SJCRH30 (cell line): ENCODE data around the gene DLST. TPM values are rescaled to one million over a fixed set of nuclear protein-coding genes. Genes with fewer than 3 reads are reported as not detected.

Source experiments
- DNase-seq, 2 experiments: peaks; one replicate each; pipeline ENCODE4 v3.0.0-alpha.2; 2015 to 2020
- H3K27ac ChIP-seq: fragments of 250-450 bp; sonication (Bioruptor Pico); 2 replicates; pipeline ENCODE4 v1.5.1; 2020; ENCODE audit warnings: mild to moderate bottlenecking, moderate library complexity
- H3K27me3 ChIP-seq: fragments of 250-450 bp; sonication (Bioruptor Pico); 2 replicates; pipeline ENCODE4 v1.5.1; 2020; ENCODE audit warnings: mild to moderate bottlenecking, moderate library complexity
- H3K36me3 ChIP-seq: fragments of 250-450 bp; sonication (Bioruptor Pico); 2 replicates; pipeline ENCODE4 v1.5.1; 2020; ENCODE audit warnings: mild to moderate bottlenecking, moderate library complexity
- H3K4me1 ChIP-seq: fragments of 250-450 bp; sonication (Bioruptor Pico); 2 replicates; pipeline ENCODE4 v1.5.1; 2020; ENCODE audit warnings: mild to moderate bottlenecking, moderate library complexity
- H3K4me3 ChIP-seq: fragments of 250-450 bp; sonication (Bioruptor Pico); 2 replicates; pipeline ENCODE4 v1.5.1; 2020; ENCODE audit warnings: mild to moderate bottlenecking, moderate library complexity
- H3K9me3 ChIP-seq: fragments of 250-450 bp; sonication (Bioruptor Pico); replicated peaks from 2 replicates; pipeline ENCODE4 v1.5.1; 2020; ENCODE audit warnings: mild to moderate bottlenecking, moderate library complexity
- total RNA-seq: library from RNA; depleted of rRNA; stranded (reverse); fragments of >200 nt; shearing (Covaris generic); gene quantifications from 2 replicates; pipeline ENCODE4 v1.2.3, GENCODE V29; 2014

The DLST gene
- total RNA-seq, 1 experiment from 2014 or later, result 49.8 TPM

DNA sequence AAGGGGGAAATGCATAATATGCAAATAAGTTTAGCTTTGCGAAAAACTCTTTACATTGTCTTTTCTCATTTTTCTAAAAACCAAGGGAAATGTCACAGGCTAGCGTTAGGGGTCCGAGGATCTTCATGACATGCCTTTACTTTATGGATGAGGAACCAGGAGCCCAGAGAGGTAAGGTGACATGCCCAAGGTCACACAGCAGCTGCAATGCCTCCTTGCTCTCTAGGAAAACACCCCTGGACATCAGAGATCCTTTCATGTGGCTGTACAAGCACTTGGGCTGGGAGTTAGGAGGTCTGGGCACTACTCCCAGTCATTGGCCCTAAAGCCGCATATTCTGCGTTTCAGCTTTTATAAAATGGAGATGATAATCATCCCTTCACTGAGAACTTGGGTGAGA lies 6.5 kb upstream of the DLST start:
- H3K27me3 ChIP-seq, result no peaks in the 10 kb centered on the region
- H3K27ac ChIP-seq, result no peak overlapping the region
- H3K4me1 ChIP-seq, result peaks cover 6% of the 10 kb centered on the region; the same call in 1 of the 2 replicates
- H3K4me3 ChIP-seq, result no peak overlapping the region
- H3K36me3 ChIP-seq, result no peaks in the 10 kb centered on the region
- no peak for DNase-seq
- H3K9me3 ChIP-seq, result no peaks in the 10 kb centered on the region

DNA sequence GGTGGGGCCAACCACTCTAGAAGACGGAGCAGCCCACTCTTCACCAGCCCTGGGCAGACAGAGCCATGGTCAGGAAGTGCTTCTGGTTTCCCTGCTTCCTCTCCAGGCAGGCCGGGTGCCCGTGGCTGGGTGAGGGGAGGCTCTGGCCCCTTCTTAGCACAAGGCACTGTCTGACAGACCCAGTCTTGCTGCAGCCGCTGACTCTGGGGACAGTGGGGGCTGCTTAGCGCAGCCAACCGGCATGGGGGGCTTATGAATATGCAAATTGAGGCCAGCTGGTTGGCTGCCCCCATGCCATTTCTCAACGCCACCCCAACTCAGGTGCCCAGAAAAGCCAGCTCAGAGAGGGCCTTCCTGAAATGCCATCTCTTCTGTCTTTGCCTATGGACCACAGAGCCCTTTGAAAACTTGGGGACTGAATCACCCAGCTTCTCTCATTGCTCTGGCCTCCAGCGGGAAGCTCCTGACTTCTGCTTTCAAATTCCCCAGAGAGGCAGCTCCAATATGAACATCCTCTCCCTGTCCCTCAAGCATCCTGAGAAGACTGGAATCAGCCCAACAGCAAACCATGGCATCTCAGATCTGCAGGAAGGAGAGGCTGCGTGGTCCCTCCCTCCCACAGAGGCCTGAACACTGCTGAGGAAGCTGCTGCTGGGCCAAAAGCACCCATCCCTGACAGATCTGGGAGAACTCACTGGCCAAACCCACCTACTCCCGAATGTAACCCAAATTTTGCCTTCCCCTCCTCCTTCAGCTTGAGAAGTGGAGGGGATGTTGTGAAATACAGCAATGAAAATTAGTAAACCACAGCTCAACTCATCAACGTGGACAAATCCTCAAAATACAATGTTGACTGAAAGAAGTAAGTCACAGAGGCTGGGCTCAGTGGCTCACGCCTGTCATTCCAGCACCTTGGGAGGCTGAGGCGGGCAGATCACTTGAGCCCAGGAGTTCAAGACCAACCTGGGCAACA lies 5.5 kb upstream of the DLST start, which contains the start of gene PROX2:
Gene PROX2, minus strand, starts transcription at position 205 of the 973 bp plus-strand sequence. CDS start 12,311 bp downstream, outside the sequence.
- H3K27me3 ChIP-seq, result no peaks in the 10 kb centered on the region

DNA sequence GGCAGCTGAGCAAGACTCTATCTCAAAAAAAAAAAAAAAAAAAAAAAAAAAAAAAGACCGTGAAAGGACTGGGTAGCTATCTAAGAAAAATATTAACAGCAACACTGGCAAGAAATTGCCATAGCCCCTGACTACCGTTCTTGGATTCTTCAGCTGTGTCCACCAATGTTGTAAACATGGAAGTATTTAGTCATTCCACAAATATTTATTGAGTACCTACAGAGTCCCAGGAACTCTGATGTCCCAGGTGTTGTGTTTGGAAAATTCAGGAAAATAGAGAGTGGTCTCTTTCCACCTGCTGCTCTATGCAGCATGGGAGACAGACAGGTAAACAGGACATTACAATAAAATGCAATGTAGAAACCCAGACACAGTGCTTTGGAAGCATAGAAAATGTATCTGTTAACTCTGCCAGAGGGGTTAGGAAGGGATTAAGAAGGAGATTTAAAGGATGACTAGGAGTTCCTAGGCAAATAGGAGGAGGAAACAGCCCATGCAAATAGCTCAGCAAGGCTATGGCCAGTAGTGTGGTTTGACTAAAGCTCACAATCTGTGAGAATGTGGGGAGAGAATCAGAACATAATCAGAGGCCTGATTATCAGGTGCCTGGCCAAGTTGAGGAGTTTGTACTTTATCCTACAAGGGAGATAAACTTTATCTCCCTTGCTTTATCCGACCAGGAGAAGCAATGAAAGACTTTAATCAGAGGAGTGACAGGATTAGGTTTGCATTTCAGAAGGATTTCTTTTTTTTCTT lies 2.1 kb upstream of the DLST start:
- Histone ChIP-seq H3K4me1 (peaks cover 6% of the 10 kb centered on the region), H3K27ac (no peak overlapping the region), H3K9me3 (no peaks in the 10 kb centered on the region), H3K27me3 (no peaks in the 10 kb centered on the region), H3K36me3 (peaks cover 1% of the 10 kb centered on the region; the same call in 1 of the 2 replicates), H3K4me3 (no peak overlapping the region)
- peak in 1 of 2 experiments; percentile 39 for DNase-seq

More for the DNA sequence above, 5.5 kb upstream of the DLST start, which contains the start of gene PROX2:
- no peak within 1 kb of the TSS for H3K27ac ChIP-seq
- peaks cover 6% of the 10 kb centered on the region; the same call in 1 of the 2 replicates for H3K4me1 ChIP-seq
- peak in 1 of 2 experiments; percentile 16 for DNase-seq
- no peaks in the 10 kb centered on the region for H3K36me3 ChIP-seq
- H3K9me3 ChIP-seq, result no peaks in the 10 kb centered on the region
- H3K4me3 ChIP-seq, result no peak within 1 kb of the TSS

DNA sequence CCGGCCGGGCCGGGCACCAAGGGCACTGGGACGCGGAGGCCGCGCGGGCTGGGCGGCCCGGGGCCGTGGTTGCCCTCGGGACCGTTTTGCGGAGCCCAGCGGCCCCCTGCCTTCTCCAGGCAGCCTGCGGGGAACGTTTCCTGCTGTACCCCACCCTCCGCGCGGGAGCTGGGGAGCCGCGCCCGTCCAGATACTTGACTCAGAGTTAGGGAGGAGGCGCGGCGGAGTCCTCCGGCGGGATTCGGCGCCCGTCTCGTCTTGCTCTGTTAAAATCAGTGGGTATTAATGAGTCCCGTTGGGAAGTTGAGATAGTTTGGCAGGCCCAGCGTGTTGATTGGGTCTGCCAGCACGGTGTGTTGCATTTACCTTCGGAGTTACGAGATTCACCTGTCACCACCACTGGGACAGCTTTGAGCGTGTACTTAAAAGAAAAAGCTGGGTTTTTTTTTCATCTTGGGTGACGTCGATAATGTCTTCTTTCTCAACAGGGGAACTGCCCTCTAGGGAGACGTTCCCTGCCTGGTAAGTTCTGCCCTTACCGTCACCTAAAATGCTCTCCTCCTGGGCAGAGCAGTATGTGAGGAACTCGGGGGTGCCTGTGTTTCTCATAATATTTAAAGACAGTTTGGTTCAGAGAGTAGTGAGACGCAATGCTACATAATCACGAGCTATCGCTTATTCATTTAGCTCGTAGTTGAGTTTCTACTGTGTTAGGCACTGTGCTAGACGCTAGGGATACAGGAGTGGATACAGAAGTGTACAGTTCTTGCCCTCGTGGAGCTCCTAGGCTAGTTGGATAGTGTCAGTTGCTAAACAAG lies 596 bp downstream of the DLST start:
- Histone ChIP-seq H3K27ac (peak overlapping the region; percentile 57), H3K27me3 (no peaks in the 10 kb centered on the region), H3K36me3 (peaks cover 11% of the 10 kb centered on the region), H3K9me3 (no peaks in the 10 kb centered on the region), H3K4me1 (peaks cover 8% of the 10 kb centered on the region), H3K4me3 (peak overlapping the region; percentile 78)
- peak in 1 of 2 experiments; percentile 41 for DNase-seq

DNA sequence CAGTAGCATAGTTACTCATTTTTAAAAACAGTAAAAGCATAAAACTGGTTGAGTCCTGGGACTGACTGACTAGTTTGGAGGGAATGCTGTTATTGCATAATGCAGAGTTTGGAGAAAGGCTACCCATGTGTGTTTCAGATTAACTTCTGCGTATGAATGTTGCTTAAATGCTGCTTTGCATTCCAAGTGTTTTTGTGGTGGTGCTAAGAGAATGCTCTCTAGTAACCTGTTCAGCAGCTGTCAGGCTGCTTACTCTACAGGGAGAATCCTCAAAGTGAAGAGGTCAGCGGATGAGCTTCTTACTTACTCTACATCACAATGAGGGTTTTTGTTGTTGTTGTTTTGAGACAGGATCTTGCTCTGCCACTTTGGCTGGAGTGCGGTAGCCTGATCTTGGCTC lies 4.3 kb downstream of the DLST start:
- Histone ChIP-seq H3K27ac (no peak overlapping the region), H3K4me3 (no peak overlapping the region), H3K27me3 (no peaks in the 10 kb centered on the region), H3K4me1 (peaks cover 2% of the 10 kb centered on the region; the same call in 1 of the 2 replicates), H3K9me3 (no peaks in the 10 kb centered on the region), H3K36me3 (peaks cover 30% of the 10 kb centered on the region)
- DNase-seq, result no peak

DNA sequence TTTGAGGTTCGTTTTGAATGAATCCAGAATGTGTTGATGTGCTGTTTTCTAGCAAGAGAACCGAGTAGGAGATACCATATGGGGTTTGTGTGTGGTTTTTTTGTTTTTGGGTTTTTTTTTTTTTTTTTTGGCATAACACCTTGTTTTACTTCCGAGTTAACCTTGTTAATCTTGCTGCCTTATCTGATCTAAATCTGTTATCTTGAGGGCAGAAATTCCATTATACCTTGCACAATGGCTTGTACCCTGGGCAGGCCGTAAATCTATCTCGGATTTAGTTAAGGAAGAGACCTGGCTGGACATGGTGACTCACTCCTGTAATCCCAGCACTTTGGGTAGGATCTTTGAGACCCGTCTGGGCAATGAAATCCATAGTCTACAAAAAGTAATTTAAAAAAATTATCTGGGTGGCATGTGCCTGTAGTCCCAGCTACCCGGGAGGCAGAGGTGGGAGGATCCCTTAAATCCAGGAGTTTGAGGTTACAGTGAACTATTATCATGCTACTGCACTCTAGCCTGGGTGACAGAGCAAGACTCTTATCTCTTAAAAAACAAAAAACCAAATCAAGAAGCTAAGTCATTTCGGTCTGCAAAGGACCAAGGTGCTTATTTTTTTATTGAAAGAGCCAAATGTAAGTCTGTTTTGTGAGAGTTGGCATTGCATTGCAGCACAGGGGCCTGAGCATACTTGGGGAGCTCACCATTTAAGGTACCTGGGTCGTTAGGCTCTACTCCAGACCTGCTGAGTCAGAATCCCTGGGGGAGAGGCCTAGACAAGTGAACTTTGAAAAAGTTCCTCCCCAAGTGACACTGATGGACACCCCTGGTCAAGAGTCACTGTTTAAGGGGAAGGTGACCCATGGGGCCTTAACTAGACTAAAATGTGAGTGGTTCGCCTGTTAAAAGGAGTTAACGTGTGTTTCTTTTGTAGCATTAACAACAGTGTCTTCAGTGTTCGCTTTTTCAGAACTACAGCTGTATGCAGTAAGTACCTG lies 6.7 kb downstream of the DLST start:
- no peaks in the 10 kb centered on the region for H3K9me3 ChIP-seq
- DNase-seq, result no peak
- H3K4me3 ChIP-seq, result no peak overlapping the region
- H3K4me1 ChIP-seq, result peaks cover 2% of the 10 kb centered on the region; the same call in 1 of the 2 replicates
- H3K27me3 ChIP-seq, result no peaks in the 10 kb centered on the region
- H3K36me3 ChIP-seq, result peaks cover 53% of the 10 kb centered on the region
- H3K27ac ChIP-seq, result no peak overlapping the region

DNA sequence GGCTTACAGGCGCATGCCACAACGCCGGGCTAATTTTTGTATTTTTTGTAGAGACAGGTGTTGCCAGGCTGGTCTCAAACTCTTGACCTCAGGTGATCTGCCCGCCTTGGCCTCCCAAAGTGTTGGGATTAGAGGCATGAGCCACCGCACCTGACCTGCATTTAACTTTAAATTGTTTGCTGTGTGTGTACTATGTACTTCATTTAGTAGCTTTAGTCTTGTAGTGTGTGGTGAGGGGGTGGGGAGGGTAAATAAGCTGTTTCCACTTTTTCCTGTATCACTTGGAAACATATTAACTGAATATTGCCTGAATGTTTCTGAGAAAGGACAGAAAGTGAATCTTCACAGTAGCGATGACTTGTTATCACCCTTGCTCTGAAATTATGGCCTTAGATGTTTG lies 8.5 kb downstream of the DLST start:
- Histone ChIP-seq H3K27me3 (no peaks in the 10 kb centered on the region), H3K36me3 (peaks cover 66% of the 10 kb centered on the region), H3K4me3 (no peak overlapping the region), H3K9me3 (no peaks in the 10 kb centered on the region), H3K4me1 (0 out of 2 replicates have a peak, but pooled peaks cover under 1% of the 10 kb centered on the region), H3K27ac (no peak overlapping the region)
- no peak for DNase-seq

DNA sequence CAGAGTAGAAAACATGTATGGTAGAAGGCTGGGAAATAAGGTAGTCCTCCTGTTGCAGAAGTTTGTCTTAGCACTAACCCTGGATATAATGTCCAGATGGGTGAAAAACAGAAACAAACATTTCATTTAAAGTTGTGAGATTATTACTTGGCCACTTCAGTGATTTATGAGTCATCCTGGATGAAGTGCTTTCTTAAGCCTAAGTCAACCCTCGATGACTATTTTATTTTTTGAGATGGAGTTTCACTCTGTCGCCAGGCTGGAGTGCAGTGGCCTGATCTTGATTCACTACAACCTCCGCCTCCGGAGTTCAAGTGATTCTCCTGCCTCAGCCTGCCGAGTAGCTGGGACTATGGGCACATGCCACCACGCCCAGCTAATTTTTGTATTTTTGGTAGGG lies 10.2 kb downstream of the DLST start:
- no peaks in the 10 kb centered on the region for H3K9me3 ChIP-seq
- no peak overlapping the region for H3K4me3 ChIP-seq
- H3K27ac ChIP-seq, result no peak overlapping the region
- DNase-seq, result no peak
- H3K27me3 ChIP-seq, result no peaks in the 10 kb centered on the region
- peaks cover 76% of the 10 kb centered on the region for H3K36me3 ChIP-seq
- no peaks in the 10 kb centered on the region for H3K4me1 ChIP-seq

DNA sequence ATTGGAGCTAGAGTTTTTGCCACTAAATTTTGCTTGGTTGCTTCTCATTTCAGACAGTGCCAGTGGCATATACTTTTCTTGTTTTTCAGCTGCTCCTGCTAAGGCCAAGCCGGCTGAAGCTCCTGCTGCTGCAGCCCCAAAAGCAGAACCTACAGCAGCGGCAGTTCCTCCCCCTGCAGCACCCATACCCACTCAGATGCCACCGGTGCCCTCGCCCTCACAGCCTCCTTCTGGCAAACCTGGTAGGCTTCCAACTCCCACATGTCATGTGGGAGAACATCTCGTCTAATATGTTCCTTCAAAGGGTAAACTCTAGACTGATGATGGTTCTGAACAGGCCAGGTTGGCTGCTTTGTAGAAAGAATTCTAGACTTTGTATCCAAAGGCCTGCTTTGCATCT lies 11.0 kb downstream of the DLST start:
- no peak overlapping the region for H3K4me3 ChIP-seq
- H3K27ac ChIP-seq, result no peak overlapping the region
- peaks cover 79% of the 10 kb centered on the region for H3K36me3 ChIP-seq
- H3K27me3 ChIP-seq, result no peaks in the 10 kb centered on the region
- DNase-seq, result no peak
- H3K4me1 ChIP-seq, result no peaks in the 10 kb centered on the region
- H3K9me3 ChIP-seq, result no peaks in the 10 kb centered on the region

DNA sequence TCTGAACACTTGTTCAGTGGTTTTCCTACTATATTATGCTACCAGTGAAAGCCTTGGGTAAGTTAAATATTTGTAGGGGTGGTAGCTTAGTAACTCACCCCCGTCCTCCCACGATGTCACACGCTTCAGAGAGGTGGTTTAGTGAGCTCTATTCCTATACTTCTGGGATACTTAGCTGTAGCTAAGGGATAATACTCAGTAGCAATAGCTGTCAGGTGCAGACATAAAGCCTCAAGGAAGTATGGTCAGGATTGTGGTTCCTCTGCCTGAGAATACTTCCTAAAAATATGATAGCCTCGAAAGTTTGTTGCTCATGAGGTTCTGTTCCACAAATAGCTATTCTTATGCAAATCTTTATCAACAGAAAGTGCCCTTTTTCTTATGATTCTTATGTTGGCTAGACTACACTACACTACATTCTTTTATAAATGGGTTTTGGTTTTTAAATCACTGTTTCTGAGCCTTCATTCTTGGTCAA lies 11.9 kb downstream of the DLST start:
- no peak for DNase-seq
- H3K27me3 ChIP-seq, result no peaks in the 10 kb centered on the region
- no peaks in the 10 kb centered on the region for H3K4me1 ChIP-seq
- H3K4me3 ChIP-seq, result no peak overlapping the region
- H3K9me3 ChIP-seq, result no peaks in the 10 kb centered on the region
- peaks cover 87% of the 10 kb centered on the region for H3K36me3 ChIP-seq
- no peak overlapping the region for H3K27ac ChIP-seq

DNA sequence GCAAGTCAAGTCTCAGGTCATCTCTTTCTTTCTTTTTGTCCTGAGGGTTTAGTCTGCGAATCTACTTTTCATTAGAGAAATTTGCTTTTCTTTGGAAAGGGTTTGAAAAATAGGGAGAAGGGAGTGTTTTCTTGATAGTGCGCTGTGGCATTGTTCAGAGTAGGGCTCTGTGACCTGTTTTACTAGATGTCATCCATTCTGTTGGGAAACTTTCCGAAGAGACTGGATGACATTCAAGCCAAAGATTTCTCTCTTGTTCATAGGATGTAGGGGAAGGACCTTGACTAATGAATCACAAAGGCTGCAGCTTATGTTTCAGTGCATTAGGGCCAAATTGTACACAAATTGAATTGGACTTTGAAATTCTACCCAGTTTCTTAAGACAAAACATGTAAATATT lies 14.7 kb downstream of the DLST start:
- no peak overlapping the region for H3K4me3 ChIP-seq
- H3K9me3 ChIP-seq, result no peaks in the 10 kb centered on the region
- peaks cover 92% of the 10 kb centered on the region for H3K36me3 ChIP-seq
- no peak for DNase-seq
- H3K4me1 ChIP-seq, result no peaks in the 10 kb centered on the region
- H3K27me3 ChIP-seq, result no peaks in the 10 kb centered on the region
- H3K27ac ChIP-seq, result no peak overlapping the region

DNA sequence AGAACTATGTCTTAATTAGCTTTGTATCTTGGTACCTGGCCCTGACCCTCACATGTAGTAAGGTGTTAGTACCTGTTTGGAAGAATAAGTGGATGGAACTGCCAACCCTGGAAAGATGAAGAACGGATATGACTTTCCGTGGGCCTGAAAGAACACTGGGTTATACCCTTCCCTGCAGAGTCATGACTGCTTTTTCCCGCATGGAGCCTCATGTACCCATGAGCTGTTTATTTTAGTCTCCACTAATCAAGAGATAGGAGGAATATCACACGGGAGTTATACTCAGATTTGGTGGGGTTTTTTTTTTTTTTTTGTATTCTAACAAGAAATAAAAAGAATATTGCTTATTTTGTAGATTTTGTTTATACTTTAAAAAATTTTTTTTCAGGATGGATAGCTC lies 15.9 kb downstream of the DLST start:
- H3K27me3 ChIP-seq, result no peaks in the 10 kb centered on the region
- H3K4me3 ChIP-seq, result no peak overlapping the region
- H3K27ac ChIP-seq, result no peak overlapping the region
- H3K9me3 ChIP-seq, result no peaks in the 10 kb centered on the region
- H3K4me1 ChIP-seq, result no peaks in the 10 kb centered on the region
- peaks cover 84% of the 10 kb centered on the region for H3K36me3 ChIP-seq
- DNase-seq, result no peak

DNA sequence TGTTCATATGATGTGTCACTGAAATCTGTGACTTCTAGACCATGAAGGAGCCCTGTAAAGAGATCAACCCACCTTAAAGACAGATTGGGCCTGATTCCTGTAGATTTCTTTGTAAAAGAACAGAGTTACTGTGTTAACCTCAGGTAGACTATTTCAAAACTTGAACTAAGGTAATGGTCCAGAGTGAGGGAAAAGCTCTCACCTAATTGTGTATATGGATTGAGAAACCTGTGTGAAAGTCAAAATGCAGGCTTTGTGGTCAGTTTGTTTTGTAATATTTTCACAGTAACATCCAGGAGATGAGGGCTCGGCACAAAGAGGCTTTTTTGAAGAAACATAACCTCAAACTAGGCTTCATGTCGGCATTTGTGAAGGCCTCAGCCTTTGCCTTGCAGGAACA lies 16.4 kb downstream of the DLST start:
- no peaks in the 10 kb centered on the region for H3K9me3 ChIP-seq
- peaks cover 80% of the 10 kb centered on the region for H3K36me3 ChIP-seq
- no peak overlapping the region for H3K27ac ChIP-seq
- no peaks in the 10 kb centered on the region for H3K27me3 ChIP-seq
- H3K4me3 ChIP-seq, result no peak overlapping the region
- no peak for DNase-seq
- no peaks in the 10 kb centered on the region for H3K4me1 ChIP-seq
